ENCODE results near the gene COPZ2.
"Not testable (repeated sequence)": the region's sequence is repeated elsewhere in the genome, so short reads cannot be mapped to it uniquely, and the experiment has no call there.

COPZ2 gene

DNA sequence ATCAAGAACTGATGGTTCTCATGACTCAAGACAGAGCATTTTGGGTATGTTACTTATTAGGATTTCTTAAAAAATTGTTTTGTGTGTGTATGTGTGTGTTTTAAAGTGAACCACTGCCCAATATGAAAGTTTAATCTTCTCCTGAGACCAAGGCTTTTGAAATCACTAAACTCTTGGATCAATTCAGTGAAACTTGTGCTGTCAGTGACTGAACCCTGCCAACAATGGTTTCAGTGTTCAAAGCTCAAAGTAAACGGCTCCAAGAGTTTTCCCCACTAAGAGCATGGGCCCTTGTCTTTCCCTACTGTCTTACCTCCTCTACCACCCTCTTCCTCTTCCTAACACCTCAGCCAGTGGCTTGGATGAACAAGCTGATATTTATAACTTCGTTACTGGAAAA, 32.6 kb upstream of the COPZ2 start:
- DNase-seq (ENCODE audit: low read depth in 2 of 2) = no peak
- TF ChIP-seq, protein P1, sequence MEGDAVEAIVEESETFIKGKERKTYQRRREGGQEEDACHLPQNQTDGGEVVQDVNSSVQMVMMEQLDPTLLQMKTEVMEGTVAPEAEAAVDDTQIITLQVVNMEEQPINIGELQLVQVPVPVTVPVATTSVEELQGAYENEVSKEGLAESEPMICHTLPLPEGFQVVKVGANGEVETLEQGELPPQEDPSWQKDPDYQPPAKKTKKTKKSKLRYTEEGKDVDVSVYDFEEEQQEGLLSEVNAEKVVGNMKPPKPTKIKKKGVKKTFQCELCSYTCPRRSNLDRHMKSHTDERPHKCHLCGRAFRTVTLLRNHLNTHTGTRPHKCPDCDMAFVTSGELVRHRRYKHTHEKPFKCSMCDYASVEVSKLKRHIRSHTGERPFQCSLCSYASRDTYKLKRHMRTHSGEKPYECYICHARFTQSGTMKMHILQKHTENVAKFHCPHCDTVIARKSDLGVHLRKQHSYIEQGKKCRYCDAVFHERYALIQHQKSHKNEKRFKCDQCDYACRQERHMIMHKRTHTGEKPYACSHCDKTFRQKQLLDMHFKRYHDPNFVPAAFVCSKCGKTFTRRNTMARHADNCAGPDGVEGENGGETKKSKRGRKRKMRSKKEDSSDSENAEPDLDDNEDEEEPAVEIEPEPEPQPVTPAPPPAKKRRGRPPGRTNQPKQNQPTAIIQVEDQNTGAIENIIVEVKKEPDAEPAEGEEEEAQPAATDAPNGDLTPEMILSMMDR (IDR thresholded peaks at IDR 0.05; ENCODE audit: low read depth, low read length) = no peak
- no peak overlapping the region for H3K4me3 ChIP-seq (replicated peaks in 1 of 2; ENCODE audit: low read depth in 2 of 2, low read length in 2 of 2)

DNA sequence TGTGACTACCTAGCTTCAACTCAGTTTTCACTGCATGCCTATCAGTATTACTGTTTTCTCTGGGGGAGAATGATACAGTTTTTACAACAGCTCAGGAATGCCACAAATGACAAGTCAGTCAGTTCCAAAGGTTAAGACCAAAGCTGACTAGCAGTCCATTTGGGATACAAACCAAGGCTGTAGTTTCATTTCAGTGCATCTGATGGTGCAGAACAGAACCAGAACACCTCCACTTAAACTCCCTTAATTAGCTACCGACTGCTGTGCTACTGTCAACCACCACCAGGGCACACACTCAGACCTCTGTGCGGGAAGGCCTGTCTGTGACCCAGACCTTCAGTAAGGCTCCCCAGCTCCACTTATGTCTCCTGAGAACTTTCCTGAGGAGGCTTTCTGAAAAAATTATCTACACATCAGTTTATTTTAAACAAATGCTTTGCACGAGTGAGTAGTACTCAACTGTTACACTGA, 30.9 kb upstream of the COPZ2 start:
- TF ChIP-seq, protein P1 (IDR thresholded peaks at IDR 0.05; ENCODE audit: low read depth, low read length) = peak; percentile 53
- peak in 1 of 2 donors; percentile 77 for DNase-seq (ENCODE audit: low read depth in 2 of 2)
- no peak overlapping the region for H3K4me3 ChIP-seq (replicated peaks in 1 of 2; ENCODE audit: low read depth in 2 of 2, low read length in 2 of 2)

DNA sequence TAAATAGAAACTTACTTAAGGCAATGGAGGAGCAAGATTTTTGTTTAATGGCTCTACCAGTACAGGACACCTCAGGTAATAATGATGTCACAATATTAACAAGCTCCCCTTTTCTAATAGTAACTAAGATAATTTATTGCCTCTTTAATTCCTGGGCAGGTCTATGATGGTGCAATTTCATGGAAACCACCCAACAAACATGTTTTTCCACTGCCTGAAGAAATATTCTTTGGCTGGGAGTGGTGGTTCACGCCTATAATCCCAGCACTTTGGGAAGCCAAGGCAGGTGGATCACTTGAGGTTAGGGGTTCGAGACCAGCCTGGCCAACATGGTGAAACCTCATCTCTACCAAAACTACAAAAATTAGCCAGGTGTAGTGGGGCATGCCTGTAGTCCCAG, 30.2 kb upstream of the COPZ2 start:
- not testable (repeated sequence) for DNase-seq (ENCODE audit: low read depth in 2 of 2); H3K4me3 ChIP-seq (replicated peaks in 1 of 2; ENCODE audit: low read depth in 2 of 2, low read length in 2 of 2)

DNA sequence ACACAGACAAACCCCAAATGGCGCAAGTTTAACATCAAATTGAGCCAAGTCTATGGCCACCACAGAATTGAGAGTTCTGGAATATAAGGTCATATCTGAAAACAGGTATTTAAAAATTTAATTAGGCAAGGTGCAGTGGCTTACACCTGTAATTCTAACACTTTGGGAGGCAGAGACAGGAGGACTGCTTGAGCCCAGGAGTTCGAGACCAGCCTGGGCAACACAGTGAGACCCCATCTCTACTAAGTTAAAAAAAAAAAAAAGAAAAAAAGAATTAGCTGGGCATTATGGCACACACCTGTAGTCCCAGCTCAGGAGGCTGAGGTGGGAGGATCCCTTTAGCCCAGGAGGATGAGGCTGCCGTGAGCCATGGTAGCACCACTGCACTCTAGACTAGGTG, 29.6 kb upstream of the COPZ2 start:
- H3K4me3 ChIP-seq (replicated peaks in 1 of 2; ENCODE audit: low read depth in 2 of 2, low read length in 2 of 2) = no peak overlapping the region
- no peak for DNase-seq (ENCODE audit: low read depth in 2 of 2)
- TF ChIP-seq, protein P1 (IDR thresholded peaks at IDR 0.05; ENCODE audit: low read depth, low read length) = no peak

DNA sequence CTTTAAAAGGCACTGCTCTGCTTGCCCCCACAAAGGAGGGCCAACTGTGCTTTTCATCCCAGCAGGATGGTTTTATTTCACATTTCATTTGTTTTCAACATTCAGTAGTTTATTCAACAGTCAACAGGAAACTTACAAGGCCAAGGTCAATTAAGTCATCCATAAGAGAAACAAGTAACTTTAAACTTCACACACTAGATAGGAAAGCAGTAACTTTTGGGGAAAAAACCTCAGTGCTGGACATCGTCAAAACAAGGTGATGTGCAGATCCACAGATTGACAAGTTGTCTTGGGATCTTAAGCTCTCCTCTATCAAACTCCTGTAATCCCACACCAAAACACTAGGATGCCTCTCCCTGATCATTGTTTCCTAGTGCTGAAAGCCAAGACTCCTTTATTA, 29.1 kb upstream of the COPZ2 start:
- TF ChIP-seq, protein P1 (IDR thresholded peaks at IDR 0.05; ENCODE audit: low read depth, low read length) = no peak
- no peak for DNase-seq (ENCODE audit: low read depth in 2 of 2)
- no peak overlapping the region for H3K4me3 ChIP-seq (replicated peaks in 1 of 2; ENCODE audit: low read depth in 2 of 2, low read length in 2 of 2)

DNA sequence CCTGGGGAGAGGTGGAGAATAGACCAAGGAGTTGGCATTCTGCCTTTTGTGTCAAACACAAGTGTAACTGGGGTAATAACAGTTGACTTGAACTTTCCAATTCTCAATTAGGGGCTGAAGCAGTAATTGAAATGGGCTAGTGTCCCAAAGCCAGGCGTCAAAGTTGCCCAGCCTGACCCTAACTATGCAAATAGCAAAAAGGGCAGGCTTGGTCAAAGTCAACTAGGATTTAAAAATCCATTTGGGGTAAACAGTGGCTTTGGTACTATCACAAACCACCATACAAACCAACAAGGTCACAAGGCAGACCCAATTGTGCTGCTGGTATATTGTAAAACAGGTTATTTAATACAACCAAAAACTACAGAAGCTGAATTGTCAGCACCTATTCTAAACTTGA, 28.6 kb upstream of the COPZ2 start:
- H3K4me3 ChIP-seq (replicated peaks in 1 of 2; ENCODE audit: low read depth in 2 of 2, low read length in 2 of 2) = no peak overlapping the region
- TF ChIP-seq, protein P1 (IDR thresholded peaks at IDR 0.05; ENCODE audit: low read depth, low read length) = no peak
- DNase-seq (ENCODE audit: low read depth in 2 of 2) = no peak

DNA sequence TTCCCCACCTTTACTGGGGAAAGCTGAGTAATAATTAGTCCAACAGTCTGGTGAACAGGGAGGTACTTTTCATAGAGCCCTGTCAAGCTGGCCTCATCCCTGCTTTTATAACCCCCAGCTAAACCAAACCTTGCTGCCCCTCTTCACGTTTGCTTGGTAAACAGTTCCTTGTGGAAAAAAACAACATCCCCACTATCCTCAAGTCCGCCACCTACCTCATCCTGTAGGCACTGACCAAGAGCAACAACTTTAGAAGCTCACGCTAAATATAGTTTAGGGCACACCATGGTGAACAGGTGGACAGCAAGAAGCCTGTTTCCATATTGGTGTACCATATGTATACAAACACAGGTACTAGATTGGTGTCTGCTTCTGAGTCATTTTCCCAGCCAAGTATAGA, 27.0 kb upstream of the COPZ2 start:
- DNase-seq (ENCODE audit: low read depth in 2 of 2) = no peak
- TF ChIP-seq, protein P1 (IDR thresholded peaks at IDR 0.05; ENCODE audit: low read depth, low read length) = no peak
- no peak overlapping the region for H3K4me3 ChIP-seq (replicated peaks in 1 of 2; ENCODE audit: low read depth in 2 of 2, low read length in 2 of 2)

All from cardiac fibroblast (primary cell).